C4-2B (cell line): ENCODE results near the gene B4GALT1.

ENCODE experiments used
- ZFX ChIP-seq: fragments of 450-650 bp; IDR thresholded peaks from 2 replicates; pipeline ENCODE4 v1.6.1; 2017
- TF ChIP-seq, protein P1 (sequence below): fragments of 450-650 bp; conservative IDR thresholded peaks from 2 replicates; pipeline ENCODE4 v1.5.1; 2017; ENCODE audit warnings: mild to moderate bottlenecking

DNA sequence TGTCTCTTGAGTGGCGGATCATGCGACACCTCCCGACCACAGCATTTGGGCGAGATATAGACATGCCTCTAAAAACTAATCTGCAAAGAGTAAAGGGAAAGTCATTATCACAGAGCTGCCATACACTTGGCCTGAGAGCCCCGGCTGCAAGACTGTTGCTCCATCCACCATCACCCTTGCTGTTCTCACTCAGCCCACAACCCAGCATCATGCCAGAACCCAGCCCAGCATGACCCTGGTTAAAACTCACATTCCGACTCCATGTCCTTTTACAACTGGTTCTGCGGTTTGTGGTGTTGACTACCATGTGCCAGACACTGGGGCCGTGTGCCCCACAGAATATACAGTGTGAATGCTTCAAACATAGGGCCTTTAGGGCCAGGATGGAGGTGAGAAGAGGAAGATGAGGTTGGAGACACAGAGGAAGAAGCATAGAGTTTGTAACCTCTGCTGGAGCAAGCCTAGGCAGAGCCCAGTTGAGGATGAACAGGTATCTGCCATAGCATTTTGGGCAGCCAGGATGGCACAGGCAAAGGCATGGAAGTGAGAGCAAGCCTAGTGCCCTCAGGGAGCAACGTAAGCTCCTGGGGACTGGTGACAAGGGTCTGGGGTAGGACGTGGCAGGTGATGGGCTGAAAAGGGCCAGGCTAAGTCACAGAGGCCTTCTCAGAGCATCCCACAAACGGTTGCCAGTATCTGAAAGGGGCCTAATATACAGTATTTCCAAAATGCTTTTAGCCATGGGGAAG is 53.2 kb downstream of the B4GALT1 start:
- TF ChIP-seq, protein P1, sequence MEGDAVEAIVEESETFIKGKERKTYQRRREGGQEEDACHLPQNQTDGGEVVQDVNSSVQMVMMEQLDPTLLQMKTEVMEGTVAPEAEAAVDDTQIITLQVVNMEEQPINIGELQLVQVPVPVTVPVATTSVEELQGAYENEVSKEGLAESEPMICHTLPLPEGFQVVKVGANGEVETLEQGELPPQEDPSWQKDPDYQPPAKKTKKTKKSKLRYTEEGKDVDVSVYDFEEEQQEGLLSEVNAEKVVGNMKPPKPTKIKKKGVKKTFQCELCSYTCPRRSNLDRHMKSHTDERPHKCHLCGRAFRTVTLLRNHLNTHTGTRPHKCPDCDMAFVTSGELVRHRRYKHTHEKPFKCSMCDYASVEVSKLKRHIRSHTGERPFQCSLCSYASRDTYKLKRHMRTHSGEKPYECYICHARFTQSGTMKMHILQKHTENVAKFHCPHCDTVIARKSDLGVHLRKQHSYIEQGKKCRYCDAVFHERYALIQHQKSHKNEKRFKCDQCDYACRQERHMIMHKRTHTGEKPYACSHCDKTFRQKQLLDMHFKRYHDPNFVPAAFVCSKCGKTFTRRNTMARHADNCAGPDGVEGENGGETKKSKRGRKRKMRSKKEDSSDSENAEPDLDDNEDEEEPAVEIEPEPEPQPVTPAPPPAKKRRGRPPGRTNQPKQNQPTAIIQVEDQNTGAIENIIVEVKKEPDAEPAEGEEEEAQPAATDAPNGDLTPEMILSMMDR = no peak
- TF ChIP-seq ZFX = no peak
